ENCODE results near the gene KPNA2.
"Not testable (repeated sequence)": the region's sequence is repeated elsewhere in the genome, so short reads cannot be mapped to it uniquely, and the experiment has no call there.

DNA sequence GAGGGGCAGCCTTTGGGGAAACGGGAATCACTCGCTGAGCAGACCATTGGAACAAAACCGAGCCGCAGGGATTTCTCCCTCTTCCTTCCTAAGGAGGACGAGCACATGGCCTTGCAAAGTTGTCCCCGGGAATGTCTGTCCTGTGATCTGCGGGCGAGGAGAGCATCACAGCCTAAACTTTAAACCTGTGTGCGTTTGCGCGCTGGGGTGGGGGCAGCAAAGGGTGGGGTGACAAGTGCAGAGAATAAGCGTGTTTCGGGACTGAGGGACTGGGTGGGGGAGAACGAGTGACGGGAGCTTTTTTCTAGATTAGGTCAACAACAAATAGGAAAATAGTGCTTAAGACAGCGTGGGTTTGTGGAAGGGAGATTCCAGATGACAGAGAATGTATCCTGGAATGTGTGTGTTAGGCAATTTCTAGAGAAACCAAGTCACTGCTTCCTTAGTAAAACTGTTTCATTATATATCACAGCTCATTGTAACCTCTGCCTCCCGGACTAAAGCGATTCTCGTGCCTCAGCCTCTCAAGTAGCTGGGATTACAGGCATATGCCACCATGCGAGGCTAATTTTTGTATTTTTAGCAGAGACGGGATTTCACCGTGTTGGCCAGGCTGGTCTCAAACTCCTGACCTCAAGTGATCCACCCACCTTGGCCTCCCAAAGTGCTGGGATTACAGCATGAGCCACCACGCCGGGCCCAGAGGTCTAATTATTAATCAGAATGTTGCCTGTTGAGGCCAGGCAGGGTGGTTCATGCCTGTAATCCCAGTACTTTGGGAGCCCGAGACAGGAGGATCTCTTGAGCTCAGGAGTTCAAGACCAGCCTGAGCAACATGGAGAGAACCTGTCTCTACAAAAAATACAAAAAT is 39.0 kb upstream of the KPNA2 start, which contains the start of gene C17orf58:
- not testable (repeated sequence) for TF ChIP-seq POLR2AphosphoS5 (IDR thresholded peaks at IDR 0.05; ENCODE audit: low read depth, low read length); POLR2A (IDR thresholded peaks at IDR 0.05; ENCODE audit: low read depth, low read length); TAF1 (IDR thresholded peaks at IDR 0.05; ENCODE audit: borderline replicate concordance, low read depth, low read length)
